ENCODE data around the gene TRIM6.
"Not testable (repeated sequence)": the region's sequence is repeated elsewhere in the genome, so short reads cannot be mapped to it uniquely, and the experiment has no call there.

Gene TRIM6

DNA sequence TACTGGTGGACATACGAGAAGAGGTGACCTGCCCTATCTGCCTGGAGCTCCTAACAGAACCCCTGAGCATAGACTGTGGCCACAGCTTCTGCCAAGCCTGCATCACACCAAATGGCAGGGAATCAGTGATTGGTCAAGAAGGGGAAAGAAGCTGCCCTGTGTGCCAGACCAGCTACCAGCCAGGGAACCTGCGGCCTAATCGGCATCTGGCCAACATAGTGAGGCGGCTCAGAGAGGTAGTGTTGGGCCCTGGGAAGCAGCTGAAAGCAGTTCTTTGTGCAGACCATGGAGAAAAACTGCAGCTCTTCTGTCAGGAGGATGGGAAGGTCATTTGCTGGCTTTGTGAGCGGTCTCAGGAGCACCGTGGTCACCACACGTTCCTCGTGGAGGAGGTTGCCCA is 6.9 kb downstream of the TRIM6 start:
- DNase-seq (ENCODE audit: low read depth): no peak

DNA sequence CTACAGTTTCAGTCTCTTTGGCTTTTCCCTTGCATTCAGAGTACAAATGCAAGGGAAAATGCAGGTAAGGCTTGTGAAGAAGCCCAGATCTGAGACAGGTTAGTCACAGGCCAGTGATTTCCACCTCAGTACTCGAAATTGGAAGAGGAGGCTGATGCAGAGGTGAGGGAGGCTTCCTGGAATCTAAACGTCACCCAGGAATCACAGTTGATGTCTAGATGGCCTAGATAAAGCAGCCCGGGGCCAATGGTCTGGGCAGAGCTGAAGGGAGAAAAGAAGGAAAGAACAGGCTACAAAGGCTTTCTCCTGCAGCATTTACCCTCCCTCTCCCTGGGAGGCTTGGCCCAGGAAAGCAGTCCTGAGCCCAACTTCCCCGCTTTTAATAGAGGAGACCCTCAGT is 8.5 kb downstream of the TRIM6 start:
- no peak for DNase-seq (ENCODE audit: low read depth)

GRCh38 chr11:5605849-5606248 is 9.4 kb downstream of the TRIM6 start:
- DNase-seq (ENCODE audit: low read depth): peak; percentile 91

GRCh38 chr11:5608808-5609207 is 12.4 kb downstream of the TRIM6 start:
- DNase-seq (ENCODE audit: low read depth): peak; percentile 58

- DNase-seq (ENCODE audit: low read depth): no peak
Observed at GRCh38 chr11:5610446-5610845, 14.0 kb downstream of the TRIM6 start.

- DNase-seq (ENCODE audit: low read depth): no peak
Observed at GRCh38 chr11:5611627-5612026, 15.2 kb downstream of the TRIM6 start.

DNA sequence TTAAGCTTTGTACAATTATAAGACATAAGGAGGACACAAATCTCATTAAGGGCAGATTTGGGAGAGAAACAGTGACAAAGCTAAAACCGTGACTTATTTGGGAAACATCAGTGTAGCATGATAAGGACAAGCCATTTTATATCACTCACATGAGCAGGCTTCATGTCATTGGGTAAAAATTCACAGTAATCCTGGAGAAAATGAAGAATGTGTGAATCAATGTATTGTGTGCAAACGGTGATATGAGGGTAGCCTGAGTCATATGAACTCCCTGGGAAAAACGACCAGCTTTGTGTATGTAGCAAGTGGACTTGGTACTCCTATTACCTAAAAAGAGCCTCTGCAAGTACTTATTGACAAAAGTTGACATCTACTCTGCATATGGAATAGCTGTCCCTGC is 22.4 kb downstream of the TRIM6 start:
- DNase-seq (ENCODE audit: low read depth): peak; percentile 83

- DNase-seq (ENCODE audit: low read depth): peak; percentile 92
Observed at GRCh38 chr11:5620651-5621521, 24.4 kb downstream of the TRIM6 start.

GRCh38 chr11:5621580-5621979 is 25.1 kb downstream of the TRIM6 start:
- DNase-seq (ENCODE audit: low read depth): no peak

GRCh38 chr11:5622802-5623201 is 26.4 kb downstream of the TRIM6 start:
- no peak for DNase-seq (ENCODE audit: low read depth)

DNA sequence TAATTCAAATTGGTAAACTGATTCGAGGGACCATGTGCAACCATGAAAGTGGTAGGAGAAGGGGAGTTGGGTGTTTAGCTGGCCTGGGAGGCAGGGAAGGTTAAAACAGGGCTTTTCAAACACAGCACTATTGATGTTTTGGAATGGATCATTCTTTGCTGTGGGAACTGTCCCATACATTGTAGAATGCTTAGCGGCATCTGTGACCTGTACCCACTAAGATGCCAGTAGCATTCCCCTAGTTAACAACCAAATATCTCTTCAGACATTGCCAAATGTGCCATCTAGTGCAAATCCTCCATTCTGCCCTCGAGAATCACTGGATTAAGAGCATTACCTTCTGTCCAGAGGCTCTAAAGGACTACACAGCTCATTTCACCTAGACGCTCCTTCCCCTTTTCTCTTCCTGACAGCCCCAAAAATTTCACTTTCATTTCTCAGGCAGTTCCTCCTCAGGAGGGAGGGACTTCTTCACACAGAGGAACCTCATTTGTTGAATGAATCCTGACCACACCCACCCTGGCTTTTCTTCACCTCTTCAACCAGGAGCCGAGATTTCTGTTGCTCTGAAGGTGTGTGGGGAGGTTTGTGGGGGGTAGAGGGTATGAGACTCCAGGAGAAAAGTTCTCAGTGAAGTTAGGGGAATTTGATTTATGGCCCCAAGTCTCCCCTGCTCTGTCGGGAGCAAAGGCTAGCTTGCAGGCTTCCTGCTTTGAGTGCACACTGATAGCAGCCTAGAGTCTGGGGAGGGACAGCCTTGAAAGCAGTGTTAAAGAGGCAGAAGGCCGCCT is 28.2 kb downstream of the TRIM6 start, which contains the start of gene TRIM34:
Gene TRIM34 (plus strand): TSS at position 513 of the 791 bp plus-strand sequence. CDS start 7,331 bp downstream, outside the sequence.
- peak; percentile 68 for DNase-seq (ENCODE audit: low read depth)

GRCh38 chr11:5625281-5625680 is 28.8 kb downstream of the TRIM6 start:
- DNase-seq (ENCODE audit: low read depth): no peak

DNA sequence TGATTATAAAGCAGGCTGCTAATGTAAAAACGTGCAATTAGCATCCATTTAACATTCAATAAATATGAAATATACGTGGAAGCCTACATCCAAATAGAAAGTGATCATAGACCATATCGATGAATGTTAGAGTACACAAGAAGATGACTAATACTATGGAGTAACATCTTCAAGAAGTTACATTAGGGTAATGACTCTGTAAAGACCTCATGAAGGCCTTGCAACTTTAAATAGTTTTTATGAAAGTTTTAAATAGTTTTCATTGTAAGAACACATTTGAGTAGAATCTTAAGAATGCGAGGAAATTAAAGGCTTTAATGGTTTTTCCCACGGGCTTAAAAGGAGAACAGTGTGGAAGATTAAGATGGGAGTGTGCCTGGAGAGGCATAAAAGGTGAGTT is 29.8 kb downstream of the TRIM6 start:
- peak; percentile 70 for DNase-seq (ENCODE audit: low read depth)

DNA sequence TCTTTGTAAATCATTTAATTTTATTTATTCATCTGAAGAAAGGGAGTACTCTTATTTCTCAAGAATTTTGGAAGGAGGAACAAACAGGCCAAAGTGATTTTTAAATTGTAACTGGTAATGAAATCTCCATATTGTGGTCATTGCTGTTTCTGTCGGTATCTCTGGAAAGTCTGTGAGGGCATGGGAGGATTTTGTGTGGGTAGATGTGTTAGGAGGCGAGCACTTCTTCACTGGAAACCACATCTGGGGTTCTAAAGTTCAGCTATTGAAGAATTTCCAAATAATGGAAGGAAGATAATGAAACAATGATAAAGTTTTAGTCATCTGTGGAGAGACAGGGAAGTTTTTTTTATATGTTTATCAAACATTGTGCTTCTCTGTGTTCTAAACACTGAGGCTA is 35.0 kb downstream of the TRIM6 start:
- peak; percentile 55 for DNase-seq (ENCODE audit: low read depth)

DNA sequence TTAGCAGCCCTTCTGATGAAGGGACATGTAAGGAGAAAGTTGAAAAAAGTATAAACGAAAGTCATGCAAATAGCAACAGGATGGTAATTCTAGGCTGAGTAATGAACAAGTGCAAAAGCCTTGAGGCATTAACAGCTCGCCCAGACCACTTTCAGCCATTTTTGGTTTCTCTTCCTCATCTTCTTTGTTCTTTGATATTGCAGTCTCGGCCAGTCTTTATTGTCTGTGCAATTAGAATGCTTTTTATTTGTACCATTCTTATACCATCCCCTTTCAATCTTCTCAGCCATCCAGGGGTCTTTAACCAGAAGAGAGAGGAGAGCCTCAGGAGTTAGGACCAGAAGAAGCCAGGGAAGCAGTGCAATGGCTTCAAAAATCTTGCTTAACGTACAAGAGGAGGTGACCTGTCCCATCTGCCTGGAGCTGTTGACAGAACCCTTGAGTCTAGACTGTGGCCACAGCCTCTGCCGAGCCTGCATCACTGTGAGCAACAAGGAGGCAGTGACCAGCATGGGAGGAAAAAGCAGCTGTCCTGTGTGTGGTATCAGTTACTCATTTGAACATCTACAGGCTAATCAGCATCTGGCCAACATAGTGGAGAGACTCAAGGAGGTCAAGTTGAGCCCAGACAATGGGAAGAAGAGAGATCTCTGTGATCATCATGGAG is 35.7 kb downstream of the TRIM6 start:
- no peak for DNase-seq (ENCODE audit: low read depth)

DNA sequence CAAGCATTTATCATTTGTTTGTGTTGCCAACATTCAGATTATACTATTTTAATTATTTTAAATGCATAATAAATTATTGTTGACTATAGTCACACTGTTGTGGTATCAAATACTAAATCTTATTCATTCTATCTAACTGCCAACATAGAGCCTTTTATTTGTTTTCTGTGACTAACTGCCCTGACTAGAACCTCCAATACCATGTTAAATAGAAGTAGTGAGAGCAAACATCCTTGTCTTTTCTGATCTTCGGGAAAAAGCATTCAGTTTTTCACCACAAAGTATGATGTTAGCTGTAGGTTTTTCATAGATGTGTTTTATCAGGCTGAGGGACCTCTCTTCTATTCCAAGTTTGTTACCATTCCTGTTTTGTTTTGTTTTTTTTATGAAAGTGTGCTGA is 43.5 kb downstream of the TRIM6 start:
- no peak for DNase-seq (ENCODE audit: low read depth)

GRCh38 chr11:5643585-5643984 is 47.1 kb downstream of the TRIM6 start:
- DNase-seq (ENCODE audit: low read depth): peak; percentile 45

DNA sequence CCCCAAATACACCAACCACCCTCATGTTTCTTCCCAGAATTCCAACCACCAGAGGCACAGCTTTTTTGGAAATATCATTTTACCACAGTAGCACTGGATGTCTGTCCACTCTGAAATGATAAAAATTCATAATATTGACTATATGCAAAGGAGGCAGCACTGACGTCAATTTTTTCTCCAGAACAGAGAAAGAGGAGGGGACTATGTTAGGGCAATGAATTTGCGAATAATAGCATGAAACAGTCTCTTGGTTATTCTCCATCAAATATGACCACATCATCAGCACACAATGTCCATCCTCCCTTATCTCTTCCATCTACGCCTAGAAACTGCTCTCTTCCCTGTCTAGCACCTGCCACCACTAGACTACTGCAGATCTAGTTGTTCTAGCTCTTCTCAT is 49.7 kb downstream of the TRIM6 start:
- no peak for DNase-seq (ENCODE audit: low read depth)

DNA sequence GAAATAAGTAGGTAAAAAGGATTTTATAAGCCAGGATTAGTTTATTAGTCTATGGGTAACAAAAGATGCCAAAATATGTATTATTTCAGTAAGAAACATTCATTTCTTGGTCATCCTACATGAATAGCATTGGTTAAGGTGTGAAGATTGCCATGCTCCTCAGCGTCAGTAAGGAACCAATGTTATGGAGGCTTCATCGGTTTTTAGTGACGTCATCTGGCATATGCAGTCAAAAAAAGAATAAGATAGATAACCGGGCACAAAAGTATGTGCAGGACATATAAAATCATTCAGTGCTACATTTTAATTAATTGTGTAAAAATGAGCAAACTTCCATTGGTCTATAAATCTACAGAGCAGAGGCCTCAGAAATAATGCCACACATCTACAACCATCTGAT is 59.0 kb downstream of the TRIM6 start:
- no peak for DNase-seq (ENCODE audit: low read depth)

DNA sequence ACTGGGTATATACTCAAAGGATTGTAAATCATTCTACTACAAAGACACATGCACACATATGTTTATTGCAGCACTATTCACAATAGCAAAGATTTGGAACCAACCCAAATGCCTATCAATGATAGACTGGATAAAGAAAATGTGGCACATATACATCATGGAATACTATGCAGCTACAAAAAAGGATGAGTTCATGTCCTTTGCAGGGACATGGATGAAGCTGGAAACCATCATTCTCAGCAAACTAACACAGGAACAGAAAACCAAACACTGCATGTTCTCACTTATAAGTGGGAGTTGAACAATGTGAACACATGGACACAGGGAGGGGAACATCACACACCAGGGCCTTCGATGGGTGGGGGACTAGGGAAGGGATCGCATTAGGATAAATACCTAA is 60.5 kb downstream of the TRIM6 start:
- not testable (repeated sequence) for DNase-seq (ENCODE audit: low read depth)

- DNase-seq (ENCODE audit: low read depth): no peak
Observed at GRCh38 chr11:5658318-5658717, 61.9 kb downstream of the TRIM6 start.

All from amniotic epithelial cell (primary cell).